C4-2B (cell line): Measurements from ENCODE around the gene CACNG7.

ENCODE experiments used
- ZFX ChIP-seq: fragments of 450-650 bp; IDR thresholded peaks from 2 replicates; pipeline ENCODE4 v1.6.1; 2017
- TF ChIP-seq, protein P1 (sequence below): fragments of 450-650 bp; conservative IDR thresholded peaks from 2 replicates; pipeline ENCODE4 v1.5.1; 2017; ENCODE audit warnings: mild to moderate bottlenecking

DNA sequence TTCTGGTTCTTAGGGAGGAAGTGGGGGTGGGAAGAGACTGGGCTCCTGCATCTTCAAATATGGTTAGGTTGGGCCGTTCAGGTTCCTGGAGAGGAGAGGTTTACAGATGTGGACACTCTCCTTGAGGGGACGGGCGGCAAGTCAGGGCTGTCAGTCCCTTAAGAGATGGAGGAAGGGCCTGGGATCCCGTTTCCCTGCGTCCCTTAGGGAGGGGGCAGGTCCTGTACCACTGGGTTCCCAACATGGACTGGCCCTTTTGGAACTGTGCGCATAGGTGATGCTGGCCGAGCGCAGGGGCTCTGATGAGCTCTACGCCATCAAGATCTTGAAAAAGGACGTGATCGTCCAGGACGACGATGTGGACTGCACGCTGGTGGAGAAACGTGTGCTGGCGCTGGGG, 10.9 kb upstream of the CACNG7 start:
- TF ChIP-seq, protein P1, sequence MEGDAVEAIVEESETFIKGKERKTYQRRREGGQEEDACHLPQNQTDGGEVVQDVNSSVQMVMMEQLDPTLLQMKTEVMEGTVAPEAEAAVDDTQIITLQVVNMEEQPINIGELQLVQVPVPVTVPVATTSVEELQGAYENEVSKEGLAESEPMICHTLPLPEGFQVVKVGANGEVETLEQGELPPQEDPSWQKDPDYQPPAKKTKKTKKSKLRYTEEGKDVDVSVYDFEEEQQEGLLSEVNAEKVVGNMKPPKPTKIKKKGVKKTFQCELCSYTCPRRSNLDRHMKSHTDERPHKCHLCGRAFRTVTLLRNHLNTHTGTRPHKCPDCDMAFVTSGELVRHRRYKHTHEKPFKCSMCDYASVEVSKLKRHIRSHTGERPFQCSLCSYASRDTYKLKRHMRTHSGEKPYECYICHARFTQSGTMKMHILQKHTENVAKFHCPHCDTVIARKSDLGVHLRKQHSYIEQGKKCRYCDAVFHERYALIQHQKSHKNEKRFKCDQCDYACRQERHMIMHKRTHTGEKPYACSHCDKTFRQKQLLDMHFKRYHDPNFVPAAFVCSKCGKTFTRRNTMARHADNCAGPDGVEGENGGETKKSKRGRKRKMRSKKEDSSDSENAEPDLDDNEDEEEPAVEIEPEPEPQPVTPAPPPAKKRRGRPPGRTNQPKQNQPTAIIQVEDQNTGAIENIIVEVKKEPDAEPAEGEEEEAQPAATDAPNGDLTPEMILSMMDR: no peak
- no peak for TF ChIP-seq ZFX
